Testis (tissue), 2 donors: Measurements from ENCODE around the gene CCDC107.

ENCODE experiments used
- CTCF ChIP-seq, 3 experiments: fragments of 450-650 bp in 2 of 3; fragments of 200-600 bp in 1 of 3; sonication (generic) in 1 of 3; IDR thresholded peaks; one replicate each; pipeline ENCODE4 v1.5.1; 2016 to 2019; ENCODE audit warnings: antibody characterized with exemption in 3 of 3, mild to moderate bottlenecking in 2 of 3, moderate library complexity in 1 of 3
- POLR2A ChIP-seq: fragments of 450-650 bp; IDR thresholded peaks from one replicate; pipeline ENCODE4 v1.6.1; 2017; ENCODE audit warnings: antibody characterized with exemption, mild to moderate bottlenecking, moderate library complexity

- TF ChIP-seq POLR2A (no peak), CTCF (IDR thresholded peaks at IDR 0.05) (no peak)
These were observed 24.0 kb downstream of the CCDC107 start for GRCh38 chr9:35682051-35682450.
